Effector CD4-positive, alpha-beta T cell (primary cell): ENCODE measurements around the gene P3H2.
"Not testable (repeated sequence)": the region's sequence is repeated elsewhere in the genome, so short reads cannot be mapped to it uniquely, and the experiment has no call there.

Source experiments
- DNase-seq: peaks from one replicate; pipeline ENCODE4 v3.0.0-alpha.2; 2020

The P3H2 gene

GRCh38 chr3:190079173-190079572 is 41.5 kb downstream of the P3H2 start:
- not testable (repeated sequence) for DNase-seq

- DNase-seq, result no peak
Observed at GRCh38 chr3:190077395-190078045, 43.2 kb downstream of the P3H2 start.

DNA sequence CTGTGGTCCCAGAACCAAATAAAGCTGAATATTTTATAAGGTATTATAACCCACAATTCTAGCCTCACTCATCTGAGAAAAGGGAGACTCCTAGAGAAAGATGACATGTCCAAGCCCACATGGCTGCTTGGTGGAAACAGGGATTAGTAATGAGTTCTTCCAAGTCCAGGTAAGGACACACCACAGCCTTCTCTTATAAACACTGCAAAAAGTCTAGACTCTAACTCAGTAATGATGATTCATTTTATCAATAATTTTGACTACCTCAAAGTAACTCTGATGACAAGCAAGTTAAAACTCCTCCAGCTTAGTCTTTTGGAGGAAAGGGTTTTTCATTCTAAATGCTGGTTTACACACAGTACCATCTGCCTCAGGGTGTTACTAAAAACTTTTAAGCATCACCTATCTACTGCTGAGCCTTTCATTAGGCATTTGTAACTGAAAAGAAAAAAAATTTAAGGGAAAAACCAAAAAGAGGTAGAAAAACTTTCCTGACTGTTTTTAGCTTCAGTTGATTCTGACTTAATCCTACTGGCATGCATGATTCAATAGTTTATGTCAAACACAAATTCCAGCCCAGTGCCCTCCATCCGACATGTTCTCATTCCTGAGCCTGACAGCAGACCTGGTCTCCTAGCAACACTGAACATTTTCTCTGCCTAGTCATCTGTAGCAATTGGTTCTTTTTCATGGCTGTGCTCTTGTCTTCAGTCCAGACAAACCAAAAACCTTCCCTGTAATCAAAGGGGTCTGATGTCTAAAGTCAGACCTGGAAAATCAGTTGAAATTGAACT is 43.9 kb downstream of the P3H2 start:
- no peak for DNase-seq

GRCh38 chr3:190076136-190076535 is 44.6 kb downstream of the P3H2 start:
- no peak for DNase-seq

DNA sequence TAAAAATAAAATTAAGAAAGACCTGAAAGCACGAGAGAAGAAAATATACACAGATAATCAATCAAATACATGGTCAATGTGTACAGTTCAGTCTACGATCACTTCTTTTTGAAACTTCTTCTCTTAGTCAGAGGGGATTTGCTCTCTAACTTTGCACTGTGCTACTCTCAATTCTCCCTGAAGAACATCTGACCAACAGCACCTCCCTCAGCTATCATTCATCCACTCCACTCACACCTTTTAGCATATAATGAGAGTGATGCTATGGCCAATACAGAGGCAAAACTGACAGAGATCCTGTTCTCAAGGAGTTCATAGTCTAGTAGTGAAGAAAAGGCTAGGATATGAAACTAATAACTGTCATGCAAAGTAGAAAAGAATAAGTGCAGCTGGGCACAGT is 45.9 kb downstream of the P3H2 start:
- no peak for DNase-seq

DNA sequence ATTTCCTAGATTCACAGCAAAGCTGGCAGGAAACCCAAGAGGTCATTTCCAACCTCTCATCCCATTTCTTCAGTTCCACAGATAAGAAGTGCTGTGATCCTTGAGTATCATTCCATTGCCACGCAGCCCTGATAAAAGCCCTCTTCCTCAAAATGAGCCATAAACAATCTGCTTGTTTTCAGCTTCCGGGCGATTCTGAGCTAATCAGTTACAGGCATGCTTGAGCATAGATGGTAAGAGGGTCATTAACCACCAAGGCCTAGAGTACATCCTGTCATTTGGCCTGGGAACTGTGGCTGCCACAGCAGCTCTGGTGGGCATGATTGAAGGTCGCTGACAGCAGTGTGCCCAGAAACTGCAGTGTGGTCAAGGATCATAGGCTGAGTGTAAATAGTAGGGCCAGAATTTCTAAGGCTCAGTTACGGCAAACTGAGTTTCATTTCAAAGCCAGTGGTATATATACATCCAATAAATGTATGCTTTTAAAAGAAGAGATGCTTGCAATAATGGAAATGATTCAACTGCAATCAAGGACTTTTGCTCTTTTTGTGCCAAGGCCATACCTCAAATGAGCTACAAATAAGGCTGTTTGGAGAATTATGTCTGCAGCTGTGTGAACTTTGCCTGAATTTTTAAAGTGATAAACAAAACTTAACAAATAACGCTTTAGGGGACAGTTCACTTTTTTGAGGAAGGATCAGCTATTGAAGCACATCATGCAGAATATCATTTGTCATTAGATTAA is 47.3 kb downstream of the P3H2 start:
- DNase-seq, result no peak

DNA sequence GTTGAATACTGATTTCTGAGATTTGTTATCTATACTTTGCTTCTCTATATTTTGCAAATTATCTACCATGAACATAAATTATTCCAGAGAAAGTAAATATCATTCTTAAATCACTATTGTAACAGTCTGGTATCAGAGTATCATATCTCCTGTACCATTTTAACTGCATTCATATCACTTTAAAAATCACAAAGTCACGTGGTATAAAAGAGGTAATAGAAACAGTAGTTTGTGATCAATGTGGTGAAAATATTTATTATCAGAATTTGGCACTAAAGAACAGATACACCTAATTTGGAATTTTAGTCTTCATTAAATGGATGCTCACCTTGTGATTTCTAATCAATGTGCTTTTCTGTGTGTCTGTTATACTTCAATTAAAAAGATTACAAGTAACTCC is 47.8 kb downstream of the P3H2 start:
- no peak for DNase-seq

- not testable (repeated sequence) for DNase-seq
Observed at GRCh38 chr3:190071921-190072320, 48.8 kb downstream of the P3H2 start.

- no peak for DNase-seq
Observed at GRCh38 chr3:190070622-190071347, 49.9 kb downstream of the P3H2 start.

GRCh38 chr3:190065204-190065603 is 55.5 kb downstream of the P3H2 start:
- DNase-seq, result no peak

- DNase-seq, result no peak
Observed at GRCh38 chr3:190064659-190065058, 56.0 kb downstream of the P3H2 start.

GRCh38 chr3:190064112-190064511 is 56.6 kb downstream of the P3H2 start:
- DNase-seq, result no peak

GRCh38 chr3:190063490-190063889 is 57.2 kb downstream of the P3H2 start:
- DNase-seq, result no peak

DNA sequence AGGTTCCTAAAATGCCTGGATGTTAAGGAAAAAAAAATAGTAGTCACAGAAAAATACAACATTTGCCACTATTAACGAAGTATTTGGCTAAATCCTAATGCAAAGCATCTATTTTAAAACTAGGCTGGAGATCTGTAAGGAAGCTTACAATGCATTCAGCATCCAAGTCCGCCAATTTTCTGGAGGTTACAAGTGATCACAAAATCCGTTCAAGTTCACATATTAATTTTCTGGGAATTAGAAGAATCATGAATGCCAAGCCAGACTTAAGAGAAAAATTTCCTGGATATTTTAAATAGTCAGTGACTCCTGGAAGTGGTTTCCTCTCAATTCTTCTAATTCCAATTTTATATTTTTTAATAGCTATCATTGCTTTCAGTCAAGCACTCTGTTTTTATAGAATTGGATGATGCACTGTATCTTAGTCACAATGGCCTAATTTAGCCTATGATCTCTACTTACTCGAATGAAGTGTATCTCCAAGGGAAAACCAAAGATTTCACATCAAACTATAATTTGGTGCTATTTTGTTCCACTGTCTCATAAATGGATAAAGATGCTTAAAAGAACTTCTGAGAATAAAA is 60.4 kb downstream of the P3H2 start:
- DNase-seq, result no peak

- no peak for DNase-seq
Observed at GRCh38 chr3:190059242-190059590, 61.5 kb downstream of the P3H2 start.

GRCh38 chr3:190058521-190059241 is 62.0 kb downstream of the P3H2 start:
- no peak for DNase-seq

DNA sequence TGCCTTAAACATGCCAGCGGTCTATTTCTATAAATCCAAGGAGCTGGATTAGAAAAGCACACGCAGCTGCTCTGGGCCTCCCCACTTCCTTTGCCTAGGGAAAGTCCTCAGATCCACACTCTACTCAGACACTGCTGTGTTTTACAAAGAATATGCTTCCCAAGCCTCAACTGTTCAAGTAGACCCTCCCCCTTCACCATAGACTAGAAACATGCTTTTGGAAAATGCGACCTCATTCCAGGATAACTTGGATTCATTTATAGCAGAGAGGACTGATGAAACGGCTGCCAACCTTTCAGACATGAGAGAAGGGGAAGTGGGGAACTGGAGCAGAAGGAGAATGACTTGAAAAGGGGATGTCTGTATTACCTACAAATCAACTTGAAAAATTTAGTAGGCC is 64.0 kb downstream of the P3H2 start:
- no peak for DNase-seq

DNA sequence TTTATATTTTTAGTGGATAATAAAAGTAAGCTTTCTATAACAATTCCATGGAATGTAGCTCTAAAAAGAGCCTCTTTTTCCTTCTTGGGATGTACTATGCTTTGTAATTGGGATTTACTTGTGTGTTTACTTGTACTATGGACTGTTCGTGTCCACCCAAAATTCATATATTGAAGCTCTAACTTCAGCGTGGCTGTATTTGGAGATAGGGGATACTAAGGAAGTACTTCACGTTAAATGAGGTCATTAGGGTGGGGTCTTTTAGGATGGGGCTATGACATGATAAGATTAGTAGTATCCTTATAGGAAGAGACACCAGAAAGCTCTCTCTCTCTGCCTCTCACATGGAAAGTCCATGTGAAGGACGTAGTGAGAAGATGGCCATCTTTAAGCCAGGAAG is 64.9 kb downstream of the P3H2 start:
- no peak for DNase-seq

DNA sequence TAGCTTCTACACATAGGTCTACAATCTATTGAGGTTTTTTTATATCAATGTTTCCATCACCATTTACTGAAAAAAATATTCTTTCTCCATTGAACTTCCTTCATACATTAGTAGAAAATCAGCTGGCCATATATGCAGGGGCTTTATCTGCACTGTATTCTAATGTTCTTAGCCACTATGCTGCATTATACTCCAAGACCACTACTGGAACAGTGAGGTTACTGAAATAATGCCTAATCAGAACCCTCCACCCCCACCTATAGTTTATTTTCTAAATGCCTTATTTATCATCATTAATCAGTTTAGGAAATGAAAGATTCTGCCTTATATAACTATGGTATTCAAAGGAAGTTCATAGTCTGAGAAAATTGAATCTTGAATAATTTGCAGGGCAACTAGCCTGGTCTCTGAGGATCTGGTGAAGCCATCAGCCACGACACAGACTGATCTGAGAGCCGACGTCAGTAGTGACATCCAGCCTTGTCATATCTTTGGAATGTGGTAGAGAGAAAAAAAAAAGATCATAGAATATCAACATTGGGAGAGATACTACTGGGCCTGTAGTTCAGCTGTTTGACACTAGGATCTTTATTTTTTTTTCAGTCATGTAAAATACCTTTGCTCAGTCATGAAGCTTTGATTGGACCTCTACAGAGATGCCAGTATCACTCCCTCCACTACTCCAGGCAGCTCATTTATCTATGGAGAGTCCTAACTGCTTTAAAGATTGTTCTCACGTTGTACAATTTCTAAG is 66.6 kb downstream of the P3H2 start:
- no peak for DNase-seq

- no peak for DNase-seq
Observed at GRCh38 chr3:190051641-190052040, 69.1 kb downstream of the P3H2 start.

DNA sequence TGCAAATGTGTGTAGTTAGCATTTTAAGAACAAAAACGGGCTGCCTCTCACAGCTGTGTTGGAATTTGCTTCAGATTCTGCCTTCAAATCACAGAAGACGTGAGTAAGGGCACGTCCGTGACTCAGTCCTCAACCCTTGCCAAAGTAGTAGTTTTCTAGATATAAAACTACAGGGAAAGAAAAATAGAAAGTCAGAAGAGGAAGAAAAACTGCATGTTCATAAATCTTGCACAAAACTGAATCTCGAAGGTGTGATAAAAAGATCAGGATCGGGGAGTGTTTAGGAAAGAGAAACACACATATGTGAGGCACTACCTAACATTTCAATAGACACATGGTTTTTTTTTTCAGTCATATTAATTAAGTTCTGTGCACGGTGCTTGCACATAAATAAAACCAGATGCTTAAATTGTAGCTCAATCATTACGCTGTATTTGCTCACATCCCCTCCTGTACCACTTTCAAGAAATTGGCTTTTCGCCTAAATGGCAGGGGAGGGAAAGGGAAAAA is 71.7 kb downstream of the P3H2 start:
- DNase-seq, result no peak
